ENCODE results near the gene GNG4. TPM values are rescaled to one million over a fixed set of nuclear protein-coding genes. Genes with fewer than 3 reads are reported as not detected.

GNG4 gene
- total RNA-seq, 6 donors from 2014 or later, result 0.20 TPM; not detected in 5

GRCh38 chr1:235646463-235646862, 3.1 kb downstream of the GNG4 start:
- no peak for DNase-seq
- TF ChIP-seq, protein P1, sequence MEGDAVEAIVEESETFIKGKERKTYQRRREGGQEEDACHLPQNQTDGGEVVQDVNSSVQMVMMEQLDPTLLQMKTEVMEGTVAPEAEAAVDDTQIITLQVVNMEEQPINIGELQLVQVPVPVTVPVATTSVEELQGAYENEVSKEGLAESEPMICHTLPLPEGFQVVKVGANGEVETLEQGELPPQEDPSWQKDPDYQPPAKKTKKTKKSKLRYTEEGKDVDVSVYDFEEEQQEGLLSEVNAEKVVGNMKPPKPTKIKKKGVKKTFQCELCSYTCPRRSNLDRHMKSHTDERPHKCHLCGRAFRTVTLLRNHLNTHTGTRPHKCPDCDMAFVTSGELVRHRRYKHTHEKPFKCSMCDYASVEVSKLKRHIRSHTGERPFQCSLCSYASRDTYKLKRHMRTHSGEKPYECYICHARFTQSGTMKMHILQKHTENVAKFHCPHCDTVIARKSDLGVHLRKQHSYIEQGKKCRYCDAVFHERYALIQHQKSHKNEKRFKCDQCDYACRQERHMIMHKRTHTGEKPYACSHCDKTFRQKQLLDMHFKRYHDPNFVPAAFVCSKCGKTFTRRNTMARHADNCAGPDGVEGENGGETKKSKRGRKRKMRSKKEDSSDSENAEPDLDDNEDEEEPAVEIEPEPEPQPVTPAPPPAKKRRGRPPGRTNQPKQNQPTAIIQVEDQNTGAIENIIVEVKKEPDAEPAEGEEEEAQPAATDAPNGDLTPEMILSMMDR (IDR thresholded peaks at IDR 0.05), result no peak
- TF ChIP-seq POLR2AphosphoS5 (IDR thresholded peaks at IDR 0.05), result no peak
- TF ChIP-seq EP300 (IDR thresholded peaks at IDR 0.05), result no peak
- no peak for TF ChIP-seq POLR2A (IDR thresholded peaks at IDR 0.05)
- Histone ChIP-seq H3K27me3 (peaks cover 0 to 39% (median 16%) of the 10 kb centered on the region in 4 donors), H3K27ac (no peak overlapping the region), H3K4me3 (no peak overlapping the region), H3K36me3 (no peaks in the 10 kb centered on the region), H3K9me3 (no peaks in the 10 kb centered on the region), H3K4me1 (peaks cover 22 to 40% (median 29%) of the 10 kb centered on the region in 4 donors)
- WGBS, 2 donors, result 77 to 79% methylated on average over 9 of the region's 9 CpGs
- no peak for ATAC-seq (ENCODE audit: low FRiP score in 2 of 2)

DNA sequence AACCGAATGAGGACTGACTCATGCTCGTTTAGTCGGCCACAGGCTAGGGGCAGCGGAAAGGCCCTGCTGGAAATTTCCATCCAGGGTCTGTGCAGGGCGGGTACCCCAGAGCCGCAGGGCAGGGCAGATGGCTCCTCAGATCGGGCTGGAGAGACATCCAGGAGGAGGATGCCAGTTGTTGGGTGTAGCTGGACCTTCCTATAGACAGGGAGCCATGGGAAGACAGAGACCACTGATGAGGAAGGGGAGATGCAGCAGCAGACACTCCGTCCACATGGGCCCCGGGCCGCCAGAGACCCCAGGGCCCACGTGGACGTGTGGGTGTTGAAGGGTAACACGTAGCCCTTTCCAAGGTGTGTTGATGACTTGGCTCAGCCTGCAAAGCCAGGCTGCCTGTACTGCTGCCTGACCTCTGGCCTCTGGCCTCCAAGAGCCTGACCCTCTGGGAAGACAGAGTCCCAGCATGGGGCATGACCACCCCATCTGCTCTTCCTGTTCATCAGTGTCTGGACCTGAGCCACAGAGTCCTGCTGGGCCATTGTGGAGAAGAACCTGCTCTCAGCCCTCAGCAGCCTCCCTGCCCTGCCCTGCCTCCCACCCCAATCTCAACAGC, 4.8 kb downstream of the GNG4 start:
- no peak overlapping the region for H3K4me3 ChIP-seq
- no peaks in the 10 kb centered on the region for H3K36me3 ChIP-seq
- peaks cover 14 to 25% (median 19%) of the 10 kb centered on the region in 4 donors for H3K4me1 ChIP-seq
- H3K27me3 ChIP-seq, result peaks cover 0 to 22% (median 8%) of the 10 kb centered on the region in 4 donors
- no peak overlapping the region for H3K27ac ChIP-seq
- ATAC-seq (ENCODE audit: low FRiP score in 2 of 2) (no peak), DNase-seq (peak in 1 of 2 donors; percentile 45)
- 82 to 87% methylated on average over 12 to 13 of the region's 13 CpGs for WGBS, 2 donors
- TF ChIP-seq POLR2A (IDR thresholded peaks at IDR 0.05) (no peak), POLR2AphosphoS5 (IDR thresholded peaks at IDR 0.05) (no peak), EP300 (IDR thresholded peaks at IDR 0.05) (no peak)
- TF ChIP-seq, protein P1 (IDR thresholded peaks at IDR 0.05), result no peak
- H3K9me3 ChIP-seq, result no peaks in the 10 kb centered on the region

GRCh38 chr1:235643837-235644692, 5.5 kb downstream of the GNG4 start:
- H3K4me3 ChIP-seq, result no peak overlapping the region
- peaks cover 0 to 15% (median 5%) of the 10 kb centered on the region in 4 donors for H3K27me3 ChIP-seq
- 90 to 92% methylated on average over 23 of the region's 23 CpGs for WGBS, 2 donors
- no peaks in the 10 kb centered on the region for H3K36me3 ChIP-seq
- ATAC-seq (ENCODE audit: low FRiP score in 2 of 2), result peak in 1 of 2 donors; percentile 32
- no peak overlapping the region for H3K27ac ChIP-seq
- H3K9me3 ChIP-seq, result no peaks in the 10 kb centered on the region
- DNase-seq, result no peak
- no peak for TF ChIP-seq EP300 (IDR thresholded peaks at IDR 0.05)
- TF ChIP-seq, protein P1 (IDR thresholded peaks at IDR 0.05), result no peak
- no peak for TF ChIP-seq POLR2AphosphoS5 (IDR thresholded peaks at IDR 0.05)
- TF ChIP-seq POLR2A (IDR thresholded peaks at IDR 0.05), result no peak
- H3K4me1 ChIP-seq, result peaks cover 10 to 18% (median 13%) of the 10 kb centered on the region in 4 donors

- Histone ChIP-seq H3K36me3 (no peaks in the 10 kb centered on the region), H3K9me3 (no peaks in the 10 kb centered on the region), H3K27me3 (peaks cover 0 to 7% (median 0%) of the 10 kb centered on the region in 4 donors), H3K4me1 (peaks cover 0 to 8% (median 4%) of the 10 kb centered on the region in 4 donors), H3K27ac (no peak overlapping the region), H3K4me3 (no peak overlapping the region)
- WGBS, 2 donors, result 43 to 53% methylated on average over 11 of the region's 11 CpGs
- ATAC-seq (ENCODE audit: low FRiP score in 2 of 2), result no peak
- TF ChIP-seq, protein P1 (IDR thresholded peaks at IDR 0.05), result no peak
- no peak for TF ChIP-seq POLR2A (IDR thresholded peaks at IDR 0.05)
- no peak for TF ChIP-seq POLR2AphosphoS5 (IDR thresholded peaks at IDR 0.05)
- no peak for TF ChIP-seq EP300 (IDR thresholded peaks at IDR 0.05)
- DNase-seq, result peak in 1 of 2 donors; percentile 41
Measured at GRCh38 chr1:235642943-235643371, 6.6 kb downstream of the GNG4 start.
